HCT116 (cell line): Measurements from ENCODE around the gene C9orf50.

ENCODE experiments used
- CBX3 ChIP-seq: IDR thresholded peaks from 2 replicates; pipeline ENCODE4 v1.6.1; 2012; ENCODE audit warnings: low read depth
- EGR1 ChIP-seq: IDR thresholded peaks from 2 replicates; pipeline ENCODE4 v1.6.1; 2012; ENCODE audit warnings: low read depth
- EZH2 ChIP-seq: fragments of 200-600 bp; sonication (generic); IDR thresholded peaks from 2 replicates; pipeline ENCODE4 v1.6.1; 2017; ENCODE audit warnings: antibody characterized with exemption, mixed run types
- FOSL1 ChIP-seq: IDR thresholded peaks from 2 replicates; pipeline ENCODE4 v1.6.1; 2012; ENCODE audit warnings: low read depth
- POLR2A ChIP-seq: IDR thresholded peaks from 2 replicates; pipeline ENCODE4 v1.7.0; 2011; ENCODE audit warnings: borderline replicate concordance; ENCODE audit not compliant: insufficient read depth, insufficient read length; ENCODE audit errors: extremely low read depth
- POLR2AphosphoS5 ChIP-seq: IDR thresholded peaks from 2 replicates; pipeline ENCODE4 v1.6.1; 2011; ENCODE audit warnings: mild to moderate bottlenecking, low read depth, low read length, moderate library complexity
- TCF7L2 ChIP-seq: IDR thresholded peaks from 2 replicates; pipeline ENCODE4 v1.7.0; 2011; ENCODE audit warnings: borderline replicate concordance, inconsistent platforms; ENCODE audit not compliant: insufficient read depth, insufficient read length; ENCODE audit errors: extremely low read depth
- TF ChIP-seq, protein P1 (sequence below), 3 experiments: fragments of 200-600 bp in 1 of 3; sonication (generic) in 1 of 3; IDR thresholded peaks in 2 of 3; conservative IDR thresholded peaks in 1 of 3; 2 replicates each; pipeline ENCODE4 v1.5.1; 2012 to 2017; ENCODE audit warnings: low read depth in 2 of 3, low read length in 2 of 3, antibody characterized with exemption in 1 of 3, borderline replicate concordance in 1 of 3, control low read depth in 1 of 3, mild to moderate bottlenecking in 1 of 3, mixed read lengths in 1 of 3, mixed run types in 1 of 3, moderate library complexity in 1 of 3; ENCODE audit not compliant: insufficient read depth in 1 of 3

DNA sequence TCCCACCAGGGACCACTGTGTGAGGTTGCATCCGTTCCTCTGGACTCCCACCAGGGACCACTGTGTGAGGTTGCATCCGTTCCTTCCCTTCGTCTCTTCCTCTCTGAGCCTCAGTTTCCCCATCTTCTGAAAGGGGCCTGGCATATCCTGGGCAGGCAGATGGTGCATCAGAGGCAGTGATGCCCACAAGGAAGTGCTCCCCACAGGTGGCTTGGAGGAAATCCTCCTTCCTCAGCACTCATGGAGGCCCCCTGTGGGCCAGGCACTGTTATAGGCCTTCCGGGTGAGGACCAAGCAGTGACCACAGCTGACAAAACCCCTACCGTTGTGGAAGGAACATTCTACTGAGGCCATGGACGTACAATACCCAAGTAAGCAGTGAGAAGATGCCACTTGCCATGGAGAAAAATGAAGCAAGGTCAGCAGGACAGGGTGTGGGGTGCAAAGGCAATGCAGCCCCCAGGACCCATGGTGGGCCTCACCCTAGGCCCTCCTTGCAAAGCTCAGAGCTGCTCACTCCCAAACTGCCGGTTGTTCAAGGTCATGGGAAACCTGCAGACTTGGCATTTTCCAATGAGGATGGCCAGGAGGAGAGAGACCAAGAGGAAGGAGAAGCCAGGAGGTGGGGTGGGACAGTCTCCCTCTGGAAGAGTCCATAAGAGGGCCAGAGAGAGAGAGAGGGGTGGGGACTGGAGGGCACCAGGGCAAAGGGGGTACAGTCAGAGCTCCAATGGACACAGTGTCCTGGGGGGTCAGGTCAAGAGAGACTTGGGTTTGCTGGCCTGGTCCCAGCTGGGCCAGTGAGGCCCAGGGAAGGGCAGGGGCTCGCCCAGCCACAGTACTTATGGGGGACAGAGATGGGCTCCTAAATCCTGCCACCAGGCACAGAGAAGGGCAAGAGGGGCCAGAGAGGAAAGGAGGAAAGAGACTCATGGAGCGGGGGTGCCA, 51.1 kb downstream of the C9orf50 start:
- no peak for TF ChIP-seq FOSL1
- TF ChIP-seq EGR1 = no peak
- no peak for TF ChIP-seq EZH2
- TF ChIP-seq TCF7L2 = no peak
- TF ChIP-seq, protein P1, sequence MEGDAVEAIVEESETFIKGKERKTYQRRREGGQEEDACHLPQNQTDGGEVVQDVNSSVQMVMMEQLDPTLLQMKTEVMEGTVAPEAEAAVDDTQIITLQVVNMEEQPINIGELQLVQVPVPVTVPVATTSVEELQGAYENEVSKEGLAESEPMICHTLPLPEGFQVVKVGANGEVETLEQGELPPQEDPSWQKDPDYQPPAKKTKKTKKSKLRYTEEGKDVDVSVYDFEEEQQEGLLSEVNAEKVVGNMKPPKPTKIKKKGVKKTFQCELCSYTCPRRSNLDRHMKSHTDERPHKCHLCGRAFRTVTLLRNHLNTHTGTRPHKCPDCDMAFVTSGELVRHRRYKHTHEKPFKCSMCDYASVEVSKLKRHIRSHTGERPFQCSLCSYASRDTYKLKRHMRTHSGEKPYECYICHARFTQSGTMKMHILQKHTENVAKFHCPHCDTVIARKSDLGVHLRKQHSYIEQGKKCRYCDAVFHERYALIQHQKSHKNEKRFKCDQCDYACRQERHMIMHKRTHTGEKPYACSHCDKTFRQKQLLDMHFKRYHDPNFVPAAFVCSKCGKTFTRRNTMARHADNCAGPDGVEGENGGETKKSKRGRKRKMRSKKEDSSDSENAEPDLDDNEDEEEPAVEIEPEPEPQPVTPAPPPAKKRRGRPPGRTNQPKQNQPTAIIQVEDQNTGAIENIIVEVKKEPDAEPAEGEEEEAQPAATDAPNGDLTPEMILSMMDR (IDR thresholded peaks at IDR 0.05 in 2 of 3, conservative IDR thresholded peaks at IDR 0.05 in 1 of 3; ENCODE audit: borderline replicate concordance in 1 of 3, insufficient read depth in 1 of 3, low read depth in 2 of 3, low read length in 2 of 3) = peak in 2 of 3 experiments; percentile 66 to 80; a peak in 4 of 6 replicates
- peak; percentile 24 for TF ChIP-seq POLR2A
- no peak for TF ChIP-seq CBX3
- 0 out of 2 replicates have a peak, but pooled peaks have one; percentile 9 for TF ChIP-seq POLR2AphosphoS5
